CD4-positive, alpha-beta T cell treated with Interferon gamma for 1 hour (primary cell): ENCODE measurements around the gene YTHDC1.
"Not testable (repeated sequence)": the region's sequence is repeated elsewhere in the genome, so short reads cannot be mapped to it uniquely, and the experiment has no call there.

ENCODE experiments used
- DNase-seq: peaks from one replicate; pipeline ENCODE4 v3.0.0-alpha.2; 2020

Gene YTHDC1

GRCh38 chr4:68287704-68288392, 62.0 kb downstream of the YTHDC1 start:
- no peak for DNase-seq

DNA sequence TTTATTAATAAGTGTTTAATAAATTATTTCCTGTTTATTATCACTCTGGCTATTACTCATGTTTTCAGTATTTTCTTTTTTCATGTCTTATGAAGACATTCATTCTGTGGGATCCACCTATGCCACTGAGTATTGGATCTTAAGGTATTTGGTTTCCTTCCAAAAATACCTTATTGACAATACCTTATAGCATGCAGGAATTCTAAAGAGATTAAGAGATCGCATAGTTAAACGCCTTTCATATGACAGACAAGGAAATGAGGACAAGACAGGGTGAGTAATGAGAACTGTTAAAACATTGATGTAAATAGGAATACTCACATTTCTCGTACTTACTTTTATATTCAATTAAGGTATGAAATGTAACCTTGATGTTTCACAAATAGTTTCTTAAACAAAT, 66.2 kb downstream of the YTHDC1 start:
- no peak for DNase-seq

DNA sequence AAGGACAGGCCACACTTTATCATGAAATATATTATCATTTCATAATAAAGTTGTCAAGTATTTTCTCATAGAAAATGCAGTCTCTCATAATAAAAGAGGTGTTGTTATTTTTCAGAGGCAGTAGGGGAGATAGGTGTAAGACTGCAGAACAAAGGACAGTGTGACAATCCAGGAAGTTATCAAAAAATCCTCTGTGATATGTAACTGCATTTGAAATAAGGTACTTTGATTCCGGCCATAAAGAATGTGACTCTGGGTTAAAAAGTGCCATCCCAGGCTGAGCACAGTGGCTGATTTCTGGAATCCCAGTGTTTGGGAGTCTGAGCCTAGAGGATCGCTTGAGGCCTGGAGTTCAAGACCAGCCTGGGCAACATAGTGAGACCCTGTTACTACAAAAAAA, 66.8 kb downstream of the YTHDC1 start:
- DNase-seq: no peak

DNA sequence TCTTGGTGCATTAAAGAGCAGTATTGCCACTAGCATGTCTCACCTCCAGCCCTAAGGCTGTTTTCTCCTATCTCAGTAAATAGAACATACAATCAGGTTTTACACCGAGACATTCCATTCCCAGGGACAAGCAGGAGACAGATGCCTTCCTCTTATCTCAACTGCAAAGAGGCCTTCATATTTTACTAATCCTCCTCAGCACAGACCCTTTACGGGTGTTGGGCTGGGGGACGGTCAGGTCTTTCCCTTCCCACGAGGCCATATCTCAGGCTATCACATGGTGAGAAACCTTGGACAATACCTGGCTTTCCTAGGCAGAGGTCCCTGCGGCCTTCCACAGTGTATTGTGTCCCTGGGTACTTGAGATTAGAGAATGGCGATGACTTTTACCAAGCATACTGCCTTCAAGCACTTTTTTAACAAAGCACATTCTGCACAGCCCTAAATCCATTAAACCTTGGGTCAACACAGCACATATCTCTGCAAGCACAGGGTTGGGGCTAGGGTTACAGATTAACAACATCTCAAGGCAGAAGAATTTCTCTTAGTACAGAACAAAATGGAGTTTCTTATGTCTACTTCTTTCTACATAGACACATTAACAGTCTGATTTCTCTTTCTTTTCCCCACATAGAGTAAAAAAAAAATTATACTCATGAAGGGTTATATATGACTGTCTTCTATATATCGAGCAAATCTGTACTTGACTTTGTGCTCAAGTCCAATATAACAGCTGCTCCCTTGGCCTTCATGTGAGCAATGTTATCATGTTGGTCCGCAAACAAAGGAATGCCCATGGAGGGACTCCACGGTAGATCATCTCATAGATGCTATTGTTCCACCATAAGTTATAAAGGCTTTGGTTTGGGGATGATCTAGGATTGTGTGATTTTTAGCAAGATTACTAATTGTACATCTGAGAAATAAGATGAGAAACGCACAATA, 67.8 kb downstream of the YTHDC1 start:
- DNase-seq: not testable (repeated sequence)

- no peak for DNase-seq
These were observed 71.9 kb downstream of the YTHDC1 start for GRCh38 chr4:68278029-68278428.

DNA sequence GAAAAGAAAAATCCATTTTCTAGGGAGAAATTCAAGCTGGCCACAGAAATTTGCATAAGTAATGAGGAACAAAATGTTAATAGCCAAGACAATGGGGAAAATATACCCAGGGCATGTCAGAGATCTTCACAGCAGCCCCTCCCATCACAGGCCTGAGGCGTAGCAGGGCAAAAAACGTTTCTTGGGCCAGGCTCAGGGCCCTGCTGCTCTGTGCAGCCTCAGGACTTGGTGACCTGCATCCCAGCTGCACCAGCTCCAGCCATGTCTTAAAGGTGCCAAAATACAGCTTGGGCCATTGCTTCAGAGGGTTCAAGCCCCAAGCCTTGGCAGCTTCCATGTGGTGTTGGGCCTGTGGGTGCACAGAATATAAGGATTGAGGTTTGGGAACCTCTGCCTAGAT, 72.3 kb downstream of the YTHDC1 start:
- no peak for DNase-seq

DNA sequence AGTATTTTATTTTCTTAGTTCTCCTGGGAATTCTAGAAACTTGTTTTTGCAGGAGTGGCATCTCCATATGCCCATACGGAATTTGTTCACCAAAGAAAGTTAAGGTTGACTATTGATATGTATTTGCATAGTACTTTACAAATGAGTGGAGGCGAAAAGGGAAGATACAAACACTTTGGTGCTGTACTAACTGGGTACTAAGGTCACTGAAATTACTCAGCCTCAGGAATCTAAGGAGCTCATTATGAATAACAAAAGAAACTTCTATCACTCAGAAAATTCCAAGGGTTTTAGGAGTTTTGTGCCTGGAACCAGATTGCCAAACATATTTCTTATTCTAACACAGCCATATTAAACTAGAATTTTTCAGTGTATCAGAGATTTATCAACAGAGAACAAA, 77.0 kb downstream of the YTHDC1 start:
- DNase-seq: no peak

DNA sequence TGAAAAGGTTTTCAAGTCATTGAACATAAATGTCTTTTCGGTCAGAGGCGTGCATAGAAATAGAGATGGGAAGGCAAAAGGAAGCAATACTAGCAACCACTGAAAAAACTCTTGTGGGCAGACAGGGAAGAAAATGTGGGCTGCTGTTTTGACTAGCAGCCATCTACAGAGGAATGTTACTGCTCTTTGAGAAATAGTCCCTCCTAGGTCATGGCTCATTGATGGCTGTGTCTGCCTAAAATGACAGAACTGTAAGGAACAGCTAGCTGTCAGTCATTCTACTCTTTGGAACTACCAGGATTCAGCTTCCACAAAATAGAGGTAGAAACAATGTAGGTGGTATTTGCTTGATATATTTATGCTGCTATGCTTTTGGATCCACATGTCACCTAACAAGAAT, 77.5 kb downstream of the YTHDC1 start:
- no peak for DNase-seq

DNA sequence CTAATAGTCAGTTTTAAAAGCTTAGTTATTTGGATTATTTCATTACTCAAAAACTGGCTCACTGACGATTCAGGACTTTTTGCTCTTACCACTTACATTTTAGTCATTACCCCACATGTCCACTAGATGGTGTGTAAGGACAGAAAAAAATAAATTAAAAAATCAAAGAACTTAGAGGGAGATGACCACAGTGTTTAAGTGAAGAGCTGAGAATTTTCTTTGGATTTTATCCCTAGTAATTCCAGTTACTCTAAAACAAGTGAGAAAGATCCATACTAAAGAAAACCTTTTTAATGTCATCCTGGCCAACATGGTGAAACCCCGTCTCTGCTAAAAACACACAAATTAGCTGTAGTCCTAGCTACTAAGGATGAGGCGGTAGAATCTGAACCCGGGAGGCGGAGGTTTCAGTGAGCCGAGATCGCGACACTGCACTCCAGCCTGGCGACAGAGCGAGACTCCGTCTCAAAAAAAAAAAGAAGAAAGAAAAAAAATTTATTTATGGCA, 78.0 kb downstream of the YTHDC1 start:
- no peak for DNase-seq

DNA sequence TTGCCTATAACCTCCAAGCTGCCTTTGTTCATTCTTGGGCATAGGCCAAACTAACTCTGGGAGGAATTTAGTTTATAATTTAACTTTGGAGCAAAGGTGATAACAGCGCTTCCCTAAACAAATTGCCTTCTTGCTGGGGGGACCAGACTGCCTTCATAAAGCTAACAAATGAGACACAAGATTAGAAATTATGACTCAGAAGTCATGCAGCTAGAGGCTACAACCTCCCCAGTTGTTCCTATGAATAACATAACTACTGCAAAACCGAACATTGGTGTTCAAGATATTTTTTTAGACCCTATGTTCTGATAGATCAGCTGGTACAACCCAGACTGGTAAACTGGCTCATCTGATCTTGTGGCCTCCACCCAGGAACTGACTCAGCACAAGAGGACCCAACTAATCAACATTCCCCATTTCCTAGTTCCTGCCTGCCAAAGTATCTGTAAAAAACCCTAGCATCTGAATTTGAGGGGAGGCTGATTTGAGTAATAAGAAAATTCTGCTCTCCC, 82.4 kb downstream of the YTHDC1 start:
- DNase-seq: no peak

- DNase-seq: no peak
These were observed 84.9 kb downstream of the YTHDC1 start for GRCh38 chr4:68264875-68265565.
